ENCODE results near the gene TSPAN8.
"Not testable (repeated sequence)": the region's sequence is repeated elsewhere in the genome, so short reads cannot be mapped to it uniquely, and the experiment has no call there.

The TSPAN8 gene

DNA sequence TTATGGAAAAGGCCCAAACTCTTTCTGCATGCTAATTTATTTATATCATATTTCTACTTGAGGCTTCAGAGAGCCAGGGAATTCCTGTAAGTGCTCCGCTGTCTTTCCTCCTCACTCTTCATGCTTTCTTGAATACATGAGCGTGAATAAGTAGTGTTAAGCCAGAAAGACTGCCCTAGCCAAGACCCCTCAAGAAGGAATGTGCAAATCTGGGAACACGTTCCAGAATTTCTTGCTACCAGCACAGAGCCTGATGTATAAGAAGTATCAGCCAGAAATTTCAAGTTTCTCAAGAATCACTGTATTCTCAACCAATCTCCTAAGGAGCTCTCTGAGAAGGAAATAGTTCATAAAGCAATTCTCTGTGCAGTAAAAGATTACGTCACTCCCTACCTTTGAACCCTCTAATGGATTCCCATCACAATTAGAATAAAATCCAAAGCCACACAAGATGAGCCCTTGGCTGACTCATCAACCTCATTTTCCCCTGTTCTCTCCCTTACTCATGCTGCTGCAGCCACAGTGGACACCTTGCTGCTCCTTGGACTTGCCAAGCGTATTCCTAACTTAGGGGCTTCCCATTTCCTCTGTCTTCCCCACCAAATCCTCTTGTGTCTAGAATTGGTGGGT, 6.9 kb upstream of the TSPAN8 start:
- no peak for DNase-seq (ENCODE audit: low read depth in 2 of 2)

DNA sequence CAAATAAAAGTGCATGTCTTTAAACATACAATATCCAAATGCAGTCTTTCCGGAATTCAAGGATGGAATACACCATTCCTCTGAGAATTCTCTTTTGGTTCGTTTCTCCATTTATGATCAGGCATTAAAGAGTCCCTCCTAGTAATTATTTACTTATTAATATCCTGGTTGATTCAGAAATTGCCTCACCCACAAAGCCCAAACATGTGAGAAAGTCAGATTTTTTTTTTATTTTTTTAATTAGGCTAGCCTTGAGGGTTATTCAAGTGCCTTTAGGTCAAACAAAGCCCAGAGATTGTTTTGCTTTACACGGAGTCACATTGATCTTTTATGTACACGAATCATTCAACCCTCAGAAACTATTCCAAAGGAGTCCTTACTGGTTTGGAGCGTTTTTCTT, 6.4 kb upstream of the TSPAN8 start:
- DNase-seq (ENCODE audit: low read depth in 2 of 2), result no peak

DNA sequence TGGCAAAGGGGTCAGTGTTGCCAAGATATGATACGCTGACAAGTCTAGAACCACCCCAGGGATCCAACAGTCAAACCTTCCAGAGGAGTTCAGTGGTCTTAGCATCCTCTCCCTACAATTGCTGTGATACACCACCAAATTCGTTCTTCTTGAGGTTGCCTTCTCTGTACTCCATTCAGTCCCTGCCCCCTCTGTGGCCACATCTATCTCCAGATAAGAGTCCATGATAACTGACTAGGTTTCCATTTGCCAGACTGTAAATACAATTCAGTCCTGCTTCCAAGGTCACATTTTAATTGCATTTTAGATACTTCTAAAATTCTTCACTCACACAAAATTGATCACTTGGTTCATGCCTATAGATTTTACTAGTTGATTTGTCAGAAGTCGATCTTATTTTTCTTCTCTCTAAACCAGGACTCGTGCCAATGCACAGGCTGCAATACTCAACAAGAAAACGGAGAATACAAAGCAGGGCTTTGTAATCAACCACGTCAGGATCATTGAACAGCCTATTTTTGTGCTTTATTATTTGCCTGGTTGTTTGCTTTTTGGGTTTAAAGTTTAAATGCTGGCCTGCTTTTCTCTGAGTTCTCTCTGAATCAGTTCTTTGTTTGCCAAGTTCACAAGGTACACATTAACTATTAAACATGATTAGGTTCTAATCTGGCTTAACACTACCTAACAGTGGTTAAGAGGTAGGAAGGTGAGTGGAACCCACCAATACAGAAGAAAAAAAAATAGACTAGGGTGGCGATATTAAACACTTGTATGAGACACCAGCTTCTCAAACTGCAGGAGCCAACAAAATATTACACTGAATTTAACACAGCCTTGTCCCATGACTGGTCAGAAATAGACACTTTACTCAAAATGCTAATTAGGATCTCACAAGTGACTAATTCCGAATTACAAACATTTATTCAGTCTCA, 5.3 kb upstream of the TSPAN8 start:
- DNase-seq (ENCODE audit: low read depth in 2 of 2), result no peak

DNA sequence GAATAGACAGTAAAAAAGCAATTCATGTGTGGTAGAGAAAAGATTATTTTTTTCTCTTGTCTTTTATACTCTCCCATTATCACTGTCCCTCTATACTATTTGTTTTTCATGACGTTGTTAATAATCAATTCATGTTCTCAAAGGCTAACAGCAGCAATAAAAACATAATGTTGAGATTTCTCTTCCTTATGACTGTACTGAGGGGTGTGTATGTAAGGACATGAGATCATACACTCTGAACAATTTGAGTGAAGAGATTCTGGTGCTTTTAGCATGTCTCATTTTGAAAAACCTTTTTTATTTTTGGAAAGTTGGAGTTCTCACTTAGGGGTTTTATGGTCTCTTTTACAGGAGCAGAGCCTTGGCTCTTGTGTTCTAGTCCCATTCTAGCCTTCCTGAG, 3.8 kb upstream of the TSPAN8 start:
- no peak for DNase-seq (ENCODE audit: low read depth in 2 of 2)

DNA sequence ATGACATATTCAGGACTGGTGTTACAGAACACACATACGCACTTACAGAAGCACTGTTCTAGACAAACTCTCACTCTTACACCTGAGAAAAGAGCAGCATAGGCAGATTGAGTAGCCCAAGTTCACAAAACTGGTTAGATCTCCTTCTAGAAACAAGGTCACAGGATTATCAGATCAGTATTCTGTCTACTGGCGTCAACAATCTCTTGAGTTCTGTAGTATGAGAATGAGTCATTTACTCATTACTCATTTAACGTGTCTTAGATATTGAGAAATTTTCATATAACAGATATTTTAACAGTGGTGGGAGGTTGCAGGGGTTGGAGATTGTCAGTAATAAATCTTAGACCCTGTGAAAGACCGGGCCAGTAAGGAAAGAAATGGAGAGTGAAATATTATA, 2.8 kb upstream of the TSPAN8 start:
- DNase-seq (ENCODE audit: low read depth in 2 of 2), result no peak

DNA sequence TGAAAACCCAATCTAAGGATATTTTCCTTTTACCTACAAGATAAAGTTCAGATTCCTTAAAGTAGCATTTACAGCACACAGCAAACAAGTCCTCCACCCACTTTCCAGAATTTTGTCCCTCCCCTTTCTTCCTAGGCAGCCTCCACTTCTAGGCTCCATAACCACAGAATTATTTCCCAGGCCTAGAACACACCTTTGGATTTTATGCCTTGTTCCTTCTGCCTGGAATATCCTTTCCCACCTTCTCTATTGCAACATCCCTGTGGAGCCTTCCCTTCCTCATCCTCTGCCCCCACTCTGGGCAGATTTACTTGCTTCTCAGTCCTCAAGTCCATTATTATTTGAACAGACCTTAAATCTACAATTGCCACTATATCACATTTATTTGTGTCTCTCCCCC, 2.1 kb upstream of the TSPAN8 start:
- DNase-seq (ENCODE audit: low read depth in 2 of 2), result no peak

DNA sequence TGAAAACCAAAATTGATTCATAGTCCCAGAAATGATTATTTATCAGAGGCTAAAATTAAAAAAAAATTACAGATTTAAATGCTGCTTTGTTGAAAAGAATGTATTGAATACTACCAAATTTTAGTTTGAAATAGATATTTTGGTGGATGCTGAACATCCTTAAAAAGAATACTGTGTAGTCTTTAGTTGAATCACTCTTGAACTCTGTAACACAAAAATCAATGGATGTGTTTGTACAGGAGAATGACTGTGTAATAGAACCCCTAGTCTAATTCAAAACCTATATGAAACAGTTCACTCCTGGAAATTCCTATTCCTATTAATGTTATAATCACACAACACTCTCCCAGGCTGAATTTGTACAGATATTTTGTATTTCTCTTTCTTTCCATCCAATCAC, 1.5 kb upstream of the TSPAN8 start:
- no peak for DNase-seq (ENCODE audit: low read depth in 2 of 2)

DNA sequence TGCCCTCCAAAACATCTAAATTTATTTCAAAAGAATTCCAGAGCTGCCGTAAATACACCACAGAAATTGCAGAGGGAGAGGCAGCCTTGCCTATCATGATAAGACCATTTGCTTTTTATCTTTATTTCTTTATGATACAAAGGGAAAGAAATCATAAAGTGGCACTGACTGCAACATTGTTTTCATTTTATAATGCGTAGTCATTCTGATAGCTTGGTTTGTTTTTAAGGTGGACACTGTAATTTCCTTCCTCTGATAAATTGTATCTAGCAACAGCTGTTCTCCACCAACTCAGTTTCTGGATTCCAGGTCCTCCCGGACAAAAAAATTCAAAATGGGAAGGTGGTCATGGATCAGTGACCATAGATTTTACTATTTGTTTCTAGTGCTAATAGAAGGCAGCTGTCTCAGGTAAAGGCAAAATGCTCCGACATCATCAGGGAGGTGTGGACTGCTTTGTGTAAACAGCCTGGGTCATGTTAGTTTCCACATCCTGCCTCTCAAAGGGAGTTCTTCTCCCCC, 623 bp upstream of the TSPAN8 start:
- no peak for DNase-seq (ENCODE audit: low read depth in 2 of 2)

DNA sequence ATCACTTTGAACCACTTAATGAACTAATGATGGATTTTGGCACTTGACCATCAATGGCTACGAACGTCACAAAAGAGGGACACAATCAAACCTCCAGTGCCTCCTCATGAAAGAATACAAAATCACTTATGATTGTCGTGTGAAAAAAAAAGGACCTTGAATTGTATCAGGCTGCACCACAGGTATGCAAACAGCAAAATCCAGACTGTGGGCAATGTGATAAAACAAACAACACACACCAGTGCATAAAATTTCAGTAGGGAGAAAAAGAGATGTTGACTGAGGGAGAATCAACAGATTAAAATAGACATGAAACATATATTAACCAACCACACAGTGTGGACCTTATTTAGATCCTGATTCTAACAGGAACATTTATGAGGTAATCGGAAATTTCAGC, 2.6 kb downstream of the TSPAN8 start:
- no peak for DNase-seq (ENCODE audit: low read depth in 2 of 2)

DNA sequence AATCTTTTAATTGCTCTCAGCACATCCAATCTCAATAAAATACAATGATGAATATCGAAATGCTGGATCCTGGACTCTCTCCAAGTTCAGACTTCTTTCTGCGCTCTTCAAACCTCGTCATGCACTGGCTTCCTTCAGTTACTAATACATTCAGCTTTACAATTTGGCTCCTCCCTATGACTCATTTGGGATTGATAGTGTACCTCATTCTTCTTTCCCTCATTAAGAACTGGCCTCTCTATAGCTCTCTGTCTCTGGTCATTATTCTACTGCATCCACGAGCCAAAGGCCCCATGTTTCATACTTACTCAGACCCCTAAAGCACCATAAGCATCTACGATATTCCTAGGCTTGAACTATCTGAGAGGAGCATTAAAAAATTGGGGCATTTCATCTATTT, 4.9 kb downstream of the TSPAN8 start:
- no peak for DNase-seq (ENCODE audit: low read depth in 2 of 2)

DNA sequence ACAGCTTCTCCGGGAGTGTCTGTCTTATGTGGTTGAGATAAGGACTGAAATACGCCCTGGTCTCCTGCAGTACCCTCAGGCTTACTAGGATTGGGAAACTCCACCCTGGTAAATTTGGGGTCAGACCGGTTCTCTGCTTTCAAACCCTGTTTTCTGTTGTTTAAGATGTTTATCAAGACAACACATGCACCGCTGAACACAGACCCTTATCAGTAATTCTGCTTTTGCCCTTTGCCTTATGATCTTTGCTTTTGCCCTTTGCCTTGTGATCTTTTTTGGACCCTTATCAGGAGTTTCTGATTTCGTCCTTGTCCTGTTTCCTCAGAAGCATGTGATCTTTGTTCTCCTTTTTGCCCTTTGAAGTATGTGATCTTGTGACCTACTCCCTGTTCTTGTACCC, 7.8 kb downstream of the TSPAN8 start:
- not testable (repeated sequence) for DNase-seq (ENCODE audit: low read depth in 2 of 2)

DNA sequence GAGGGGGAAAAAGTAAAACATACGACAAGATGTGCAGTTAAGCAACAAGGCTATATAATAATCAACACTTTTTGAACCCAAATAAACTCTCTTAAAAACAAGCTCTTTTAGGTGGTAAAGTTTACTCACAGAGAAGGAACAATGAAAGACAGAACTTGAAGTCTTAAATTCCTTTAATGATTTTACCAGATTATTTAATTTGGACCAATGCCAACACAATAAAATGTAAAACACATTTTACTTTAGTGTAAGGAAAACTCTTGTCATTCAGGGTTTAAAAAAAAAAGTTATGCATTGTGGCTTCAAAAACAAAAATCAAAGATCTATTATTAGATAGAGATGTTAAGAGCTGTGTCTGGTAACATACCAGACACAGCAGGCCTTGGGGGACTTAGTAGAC, 13.1 kb downstream of the TSPAN8 start:
- no peak for DNase-seq (ENCODE audit: low read depth in 2 of 2)

DNA sequence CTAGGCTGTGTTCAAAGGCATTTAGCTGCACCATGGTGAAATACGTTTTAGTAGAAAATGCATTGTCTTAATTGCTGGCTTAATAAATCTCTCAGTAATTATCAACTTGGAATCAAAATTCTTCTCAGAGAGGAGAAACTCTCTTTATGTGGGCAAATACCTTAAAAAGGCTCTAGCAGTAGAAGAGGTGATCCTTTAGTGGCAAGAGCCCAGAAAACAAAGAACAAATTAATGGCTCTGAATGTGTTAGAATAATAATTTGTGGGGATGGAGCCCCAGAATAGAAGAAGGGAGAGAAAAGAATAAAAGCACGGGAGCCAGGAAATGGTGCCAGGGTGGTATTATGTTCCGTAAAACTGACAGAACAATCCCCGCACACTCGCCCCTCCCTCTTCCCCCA, 14.8 kb downstream of the TSPAN8 start:
- DNase-seq (ENCODE audit: low read depth in 2 of 2), result no peak

DNA sequence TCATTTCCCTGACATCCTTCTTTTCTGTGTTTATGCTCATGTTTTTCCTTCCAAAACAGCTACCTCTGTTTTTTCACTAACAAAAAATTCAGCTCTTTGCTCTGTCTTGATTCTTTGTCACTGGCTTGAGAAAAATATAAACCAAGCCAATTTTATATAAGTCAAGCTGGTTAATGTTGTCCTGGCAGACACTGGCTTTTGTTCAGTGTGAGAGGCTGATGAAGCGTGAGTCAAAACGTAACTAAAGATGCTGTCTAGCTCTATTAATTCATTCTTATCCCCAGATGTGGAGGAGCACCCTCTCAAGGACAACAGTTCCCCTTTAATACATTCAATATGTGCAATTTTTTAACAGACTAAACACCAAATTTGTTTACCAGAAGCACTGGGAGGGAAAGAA, 15.8 kb downstream of the TSPAN8 start:
- DNase-seq (ENCODE audit: low read depth in 2 of 2), result no peak

DNA sequence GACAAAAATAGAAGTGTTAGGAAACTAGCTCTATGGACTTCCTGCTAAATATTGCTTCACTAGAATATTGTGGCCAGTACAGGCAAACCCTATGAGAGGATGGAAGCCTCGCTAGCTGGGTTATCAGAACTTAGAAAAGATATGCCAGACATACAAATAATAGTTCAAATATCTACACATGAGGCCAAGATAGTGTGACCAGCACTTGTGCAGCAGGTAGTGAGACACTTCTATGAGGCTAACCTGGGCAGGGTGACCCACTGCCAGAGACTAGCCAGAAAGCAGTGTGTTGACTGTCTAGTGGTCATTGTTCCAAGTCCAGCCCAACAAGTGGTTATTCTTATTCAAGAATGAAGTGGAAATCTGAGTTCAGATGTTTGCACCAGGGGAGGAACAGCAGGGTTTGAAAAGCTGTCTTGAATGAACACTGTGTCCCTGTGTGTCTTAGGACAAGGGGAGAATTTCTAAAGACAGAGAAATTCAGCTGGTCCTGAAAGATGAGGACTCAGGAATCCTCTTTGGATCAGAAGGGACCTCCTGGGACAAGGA, 16.3 kb downstream of the TSPAN8 start:
- DNase-seq (ENCODE audit: low read depth in 2 of 2), result no peak

DNA sequence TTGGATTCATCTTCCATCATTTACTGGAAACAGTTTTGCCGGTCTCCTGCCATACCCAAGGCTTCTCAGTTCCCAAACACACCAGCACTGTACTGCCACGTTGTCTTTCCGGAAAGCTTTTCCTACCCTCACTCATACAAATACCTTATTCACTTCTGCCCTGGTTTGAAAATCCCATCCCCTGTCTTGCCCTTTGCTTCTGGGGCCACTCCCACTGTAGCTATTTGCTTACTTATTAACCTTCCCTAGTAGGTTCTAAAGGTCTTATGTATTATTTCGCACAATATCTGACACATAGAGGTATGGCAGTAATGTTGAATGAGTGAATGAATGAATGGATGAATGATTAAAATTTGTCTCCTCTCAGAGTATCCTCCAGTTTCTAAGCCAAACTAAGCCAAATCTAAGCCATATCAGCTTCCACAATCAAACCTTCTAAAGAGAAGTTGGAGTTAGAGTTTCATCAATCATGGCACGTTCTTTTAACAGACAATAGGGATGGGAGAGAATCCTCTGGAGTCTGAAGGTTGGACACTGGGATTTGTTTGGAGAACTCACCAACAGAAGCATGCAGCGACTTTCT, 18.6 kb downstream of the TSPAN8 start:
- no peak for DNase-seq (ENCODE audit: low read depth in 2 of 2)

DNA sequence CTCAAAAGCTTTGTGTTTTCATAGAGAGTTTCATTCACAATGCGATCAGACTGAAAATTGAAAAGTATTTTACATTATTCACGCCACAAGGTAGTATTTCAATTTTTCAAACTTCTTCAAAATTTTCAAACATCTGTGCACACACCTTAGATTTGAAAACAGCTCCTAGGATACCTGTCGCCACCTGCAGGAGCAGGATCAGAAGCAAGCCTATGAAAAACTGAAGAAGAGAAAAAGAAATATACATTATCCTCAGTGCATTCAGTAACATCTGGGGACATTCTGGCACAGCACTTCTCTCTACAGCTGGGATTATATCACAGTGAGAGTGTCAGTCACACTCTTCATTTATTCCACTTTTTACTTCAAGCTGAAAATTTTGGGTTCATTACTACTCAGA, 19.8 kb downstream of the TSPAN8 start:
- DNase-seq (ENCODE audit: low read depth in 2 of 2), result no peak

DNA sequence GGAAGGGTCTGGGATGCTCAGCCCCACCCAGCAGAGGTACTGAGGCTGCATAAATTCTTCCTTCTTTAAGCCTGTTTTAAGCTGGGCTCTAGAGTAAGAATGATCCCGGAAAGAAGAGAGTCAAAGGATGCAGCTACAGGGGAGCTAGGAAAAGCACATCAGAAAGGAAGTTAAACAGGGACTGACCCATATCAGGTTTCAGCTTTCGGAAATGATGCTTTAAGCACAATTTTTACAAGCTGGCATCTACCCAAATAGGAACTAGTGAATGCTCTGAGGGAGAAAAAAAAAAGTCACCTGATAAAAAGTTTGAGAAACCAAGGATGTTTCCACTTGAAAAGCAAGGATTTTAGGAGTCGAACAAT, 22.0 kb downstream of the TSPAN8 start:
- no peak for DNase-seq (ENCODE audit: low read depth in 2 of 2)

DNA sequence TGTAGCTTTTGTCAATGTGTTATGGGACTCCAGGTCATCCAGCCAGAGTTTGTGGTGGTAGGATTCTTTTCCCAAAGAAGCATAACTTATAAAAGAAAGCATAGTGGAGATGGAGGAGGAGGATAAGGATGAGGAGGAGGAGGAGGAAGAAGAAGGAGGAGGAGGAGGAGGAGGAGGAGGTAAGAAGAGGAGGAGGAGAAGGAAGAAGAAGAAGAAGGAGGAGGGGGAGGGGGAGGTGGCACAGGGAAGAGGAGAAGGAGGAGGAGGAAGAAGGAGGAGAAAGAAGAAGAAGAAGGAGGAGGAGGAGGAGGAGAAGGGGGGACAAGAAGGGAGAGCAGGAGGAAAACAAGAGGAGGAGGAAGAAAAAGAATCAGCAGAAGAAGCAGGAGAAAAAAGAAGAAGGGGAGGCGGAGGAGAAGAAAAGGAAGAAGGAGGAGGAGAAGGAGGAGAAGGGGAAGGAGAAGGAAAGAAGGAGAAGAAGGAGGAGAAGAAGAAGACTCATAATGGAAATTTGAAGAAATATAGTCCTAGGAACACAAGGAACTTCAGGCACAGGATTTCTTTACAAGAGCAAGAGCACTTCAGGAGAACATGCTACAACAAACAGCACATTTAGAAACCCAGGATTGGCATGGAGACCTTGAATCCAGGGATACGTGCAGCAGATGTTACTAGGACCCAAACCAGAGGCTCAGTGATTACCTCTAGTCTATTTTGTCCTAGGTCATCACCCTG, 22.6 kb downstream of the TSPAN8 start:
- DNase-seq (ENCODE audit: low read depth in 2 of 2), result no peak

DNA sequence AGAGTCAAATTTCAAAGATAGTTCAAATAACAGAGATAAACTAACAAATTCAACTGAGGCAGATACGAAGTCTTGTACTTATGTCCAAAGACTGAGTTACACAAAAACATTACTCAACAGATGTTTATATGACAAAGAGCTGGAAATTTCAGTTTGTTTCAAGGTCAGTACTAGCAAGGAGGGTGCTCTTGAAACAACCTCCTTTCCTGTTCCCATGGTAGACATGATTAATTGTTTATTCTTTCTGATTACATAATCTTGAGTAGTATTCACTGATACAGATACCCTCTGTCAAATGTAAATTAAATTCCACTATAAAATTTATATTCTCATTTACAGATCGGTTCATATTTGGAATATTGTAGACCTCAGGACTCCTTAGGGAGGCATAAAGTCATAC, 23.4 kb downstream of the TSPAN8 start:
- DNase-seq (ENCODE audit: low read depth in 2 of 2), result no peak

DNA sequence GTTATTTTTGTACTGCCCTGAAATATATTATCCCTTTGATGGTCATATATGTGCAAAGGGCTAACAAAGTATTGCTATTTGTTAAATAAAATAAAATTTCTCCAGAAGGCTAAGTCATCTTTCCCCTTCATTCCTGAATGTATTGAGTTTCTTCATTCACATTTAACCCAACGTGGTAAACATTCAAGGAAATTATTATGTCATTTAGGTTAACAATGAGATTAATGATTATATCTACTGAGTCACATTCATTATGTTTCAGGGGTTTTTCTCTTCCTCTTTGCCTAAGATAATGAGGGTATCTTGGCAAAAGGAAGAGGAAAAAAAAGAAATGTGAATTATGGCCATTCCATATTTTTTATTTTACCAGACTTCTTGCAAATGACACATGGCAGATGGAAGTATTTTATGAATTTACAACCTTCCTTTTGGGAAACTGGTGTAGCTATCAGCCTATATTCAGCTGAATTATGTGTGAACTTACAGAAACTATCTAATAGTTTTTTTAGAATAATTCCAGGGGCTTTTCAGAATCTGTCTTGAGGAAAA, 27.2 kb downstream of the TSPAN8 start:
- no peak for DNase-seq (ENCODE audit: low read depth in 2 of 2)

DNA sequence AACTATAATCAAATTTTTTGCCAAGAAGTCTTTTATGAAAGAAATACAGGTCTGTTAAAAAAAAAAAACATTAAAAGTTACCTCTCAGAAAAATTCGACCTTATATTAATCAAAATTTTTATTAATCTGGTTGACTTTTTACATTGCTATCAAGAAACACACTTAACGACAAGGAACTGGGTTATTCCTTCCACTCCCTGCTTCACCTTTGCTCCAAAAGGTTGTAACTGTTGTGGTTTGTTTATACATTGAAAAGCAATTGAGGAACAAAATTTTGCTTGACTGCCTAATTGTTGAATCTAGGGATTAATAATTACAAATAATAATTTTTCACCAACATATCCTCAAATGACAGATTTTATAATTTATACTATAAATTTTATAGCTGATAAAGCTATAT, 28.4 kb downstream of the TSPAN8 start:
- no peak for DNase-seq (ENCODE audit: low read depth in 2 of 2)
